HG03045 (cell line): Measurements from ENCODE around the gene ESR2.
"Not testable (repeated sequence)": the region's sequence is repeated elsewhere in the genome, so short reads cannot be mapped to it uniquely, and the experiment has no call there.

Experiments used
- ATAC-seq: cut with Tn5 transposase; IDR thresholded peaks from one replicate; pipeline ENCODE4 v1.9.1; 2021; ENCODE audit warnings: mild to moderate bottlenecking, moderate library complexity; ENCODE audit not compliant: unreplicated experiment

Gene ESR2

DNA sequence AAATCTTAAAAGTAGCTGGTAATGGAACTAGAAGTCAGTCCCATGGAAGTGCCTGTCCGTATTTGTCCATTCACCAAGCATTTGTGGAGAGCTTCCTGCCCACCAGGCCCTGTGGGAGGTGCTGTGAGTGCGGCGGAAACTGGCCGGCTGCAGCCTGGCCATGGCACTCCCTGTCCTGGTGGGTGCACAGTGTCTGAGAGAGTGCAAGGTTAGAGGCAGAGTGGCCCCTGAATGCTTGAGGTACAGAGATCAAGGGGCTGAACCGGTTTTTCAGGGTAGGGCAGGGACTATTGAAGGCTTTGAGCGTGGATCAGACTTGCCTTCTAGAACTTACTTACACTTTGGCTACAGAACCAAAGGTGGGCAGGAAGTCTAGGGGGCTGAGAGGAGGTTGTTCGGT lies 92.9 kb downstream of the ESR2 start:
- ATAC-seq = no peak

- ATAC-seq = no peak
Observed at GRCh38 chr14:64200170-64200569, 94.0 kb downstream of the ESR2 start.

DNA sequence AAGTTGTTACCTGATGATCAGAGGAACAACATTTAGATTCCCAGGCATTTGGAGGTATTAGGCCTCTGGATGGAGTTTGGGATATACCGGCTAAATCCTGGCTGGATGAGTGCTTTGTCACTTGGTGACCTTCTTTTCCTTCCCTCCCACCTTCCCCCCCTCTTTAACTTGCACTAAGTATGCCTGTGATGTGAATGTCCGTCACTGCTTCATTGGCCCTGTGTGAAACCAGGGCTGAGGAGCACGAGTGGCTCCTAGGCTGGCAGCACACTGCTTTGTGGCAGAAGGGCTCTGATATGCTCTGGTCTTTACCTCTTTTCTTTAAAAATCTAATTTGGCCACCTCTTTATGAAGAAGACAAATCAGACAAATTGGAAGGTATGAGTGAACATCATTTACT lies 95.7 kb downstream of the ESR2 start:
- ATAC-seq = no peak

DNA sequence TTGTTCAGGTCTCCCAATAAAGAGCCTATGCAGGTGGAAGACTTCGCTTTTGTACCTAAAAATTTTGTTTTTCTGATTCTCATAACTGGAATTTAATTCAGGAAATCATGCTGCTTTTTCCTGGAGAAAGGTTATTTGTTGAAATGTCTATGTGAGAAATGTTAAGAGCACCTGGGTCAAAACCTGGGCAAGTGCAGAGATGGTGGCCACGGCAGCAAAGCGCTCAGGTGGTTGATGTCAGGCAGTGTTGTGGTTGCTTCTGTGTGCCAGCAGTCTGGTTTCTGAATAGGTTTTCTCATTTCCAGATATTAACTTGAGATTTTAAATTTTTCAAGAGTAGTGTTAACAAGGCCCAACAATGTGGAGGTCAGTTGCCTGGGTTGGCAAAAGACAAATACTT lies 96.2 kb downstream of the ESR2 start:
- no peak for ATAC-seq

GRCh38 chr14:64196814-64197411 lies 97.3 kb downstream of the ESR2 start:
- ATAC-seq = no peak

DNA sequence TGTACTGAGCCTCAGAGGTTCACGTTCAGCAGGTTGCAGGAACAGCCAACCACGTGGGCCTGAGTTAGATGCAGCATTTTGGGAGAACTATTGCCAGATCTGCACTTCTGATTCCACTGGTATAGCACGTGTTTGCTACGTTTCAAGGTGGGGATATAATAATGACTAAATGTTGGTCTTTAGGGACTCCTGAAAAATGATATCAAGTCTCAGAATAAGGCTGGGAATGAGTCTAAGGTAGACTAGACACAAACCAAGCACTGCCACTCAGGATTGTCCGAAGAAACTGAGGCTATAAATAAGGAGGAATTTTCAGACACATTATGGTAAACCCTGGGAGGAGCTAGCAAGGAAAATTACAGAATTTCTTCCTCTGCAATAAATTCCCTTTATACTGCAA lies 98.1 kb downstream of the ESR2 start:
- ATAC-seq = no peak

DNA sequence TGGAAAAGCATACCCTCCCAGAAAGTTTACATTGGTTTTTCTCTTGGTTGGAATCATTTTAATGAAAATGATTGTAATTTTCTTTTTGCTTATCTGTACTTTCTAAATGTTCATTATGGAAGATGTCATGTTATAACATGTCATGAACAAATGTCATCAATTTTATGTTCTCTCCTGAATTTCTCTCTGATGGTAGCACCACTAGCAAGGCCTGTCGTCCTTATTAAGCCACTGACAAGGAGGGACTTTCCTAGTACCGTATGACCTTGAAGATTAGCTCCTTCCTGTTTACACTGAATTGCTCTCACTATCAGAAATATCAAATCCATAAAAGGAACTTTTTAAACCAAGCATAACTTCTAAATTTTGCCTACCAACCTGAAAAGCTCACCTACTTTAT lies 99.0 kb downstream of the ESR2 start:
- ATAC-seq = no peak

- ATAC-seq = no peak
Observed at GRCh38 chr14:64194404-64194803, 99.8 kb downstream of the ESR2 start.

DNA sequence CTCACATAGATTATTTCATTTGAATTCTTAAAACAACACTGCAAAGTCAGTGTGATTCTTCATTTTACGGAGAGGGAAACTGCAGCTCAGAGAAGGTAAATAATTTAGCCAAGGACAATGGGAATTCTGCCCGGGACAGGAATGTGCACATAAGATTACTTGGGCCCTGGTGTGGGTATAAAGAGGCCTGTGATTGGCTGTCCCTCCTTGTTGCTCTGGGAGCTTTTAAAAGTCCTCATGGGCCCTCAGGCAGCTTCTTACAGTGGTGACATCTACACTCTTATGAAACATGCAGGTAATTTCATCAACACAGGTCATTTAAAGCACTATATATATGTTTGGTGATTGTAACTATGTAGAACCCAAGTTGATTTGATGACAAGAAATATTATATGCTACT lies 100.3 kb downstream of the ESR2 start:
- ATAC-seq = no peak

GRCh38 chr14:64191756-64192155 lies 102.4 kb downstream of the ESR2 start:
- no peak for ATAC-seq

DNA sequence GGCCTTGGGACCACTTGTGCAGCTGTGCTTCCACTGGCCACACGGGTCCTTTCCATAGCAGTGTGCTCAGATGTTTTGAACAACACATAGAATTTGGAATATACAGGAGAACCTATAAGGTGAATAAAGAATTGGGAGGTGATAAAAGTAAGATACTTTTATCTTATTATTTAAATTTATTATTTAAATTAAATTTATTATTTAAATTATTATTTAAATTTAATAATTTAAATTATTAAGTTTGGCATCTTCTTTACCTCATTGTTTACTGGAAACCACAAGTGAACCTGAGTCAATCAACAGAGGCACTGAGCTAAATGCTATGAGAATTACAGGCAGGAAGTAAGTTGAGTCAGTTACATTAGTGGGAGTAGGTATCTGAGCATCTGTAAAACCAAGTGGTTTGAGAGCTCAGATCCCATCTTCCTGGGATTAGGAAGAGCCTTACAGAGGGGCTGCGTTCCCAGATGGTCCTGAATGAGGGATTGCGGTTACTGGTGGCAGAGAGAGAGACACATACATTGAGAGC lies 103.1 kb downstream of the ESR2 start:
- ATAC-seq = no peak

- ATAC-seq = no peak
Observed at GRCh38 chr14:64187331-64187730, 106.8 kb downstream of the ESR2 start.

- ATAC-seq = no peak
Observed at GRCh38 chr14:64186231-64187129, 107.7 kb downstream of the ESR2 start.

DNA sequence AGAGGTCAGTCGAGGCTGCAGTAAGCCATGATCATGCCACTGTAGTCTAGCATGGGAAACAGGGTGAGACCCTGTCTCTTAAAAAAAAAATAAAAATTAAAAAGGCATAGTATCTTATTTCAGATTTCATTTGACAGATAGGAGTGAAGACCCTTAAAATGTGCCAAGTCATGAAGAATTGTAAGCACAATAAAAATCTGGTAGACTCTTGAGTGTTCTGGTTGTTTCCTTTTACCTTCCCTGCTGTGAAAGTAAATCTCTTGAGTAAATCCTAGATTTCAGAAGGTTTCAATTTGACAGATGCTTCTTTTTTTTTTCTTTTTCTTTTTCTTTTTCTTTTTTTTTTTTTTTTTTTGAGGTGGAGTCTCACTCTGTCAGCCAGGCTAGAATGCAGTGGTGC lies 109.0 kb downstream of the ESR2 start:
- ATAC-seq = no peak

DNA sequence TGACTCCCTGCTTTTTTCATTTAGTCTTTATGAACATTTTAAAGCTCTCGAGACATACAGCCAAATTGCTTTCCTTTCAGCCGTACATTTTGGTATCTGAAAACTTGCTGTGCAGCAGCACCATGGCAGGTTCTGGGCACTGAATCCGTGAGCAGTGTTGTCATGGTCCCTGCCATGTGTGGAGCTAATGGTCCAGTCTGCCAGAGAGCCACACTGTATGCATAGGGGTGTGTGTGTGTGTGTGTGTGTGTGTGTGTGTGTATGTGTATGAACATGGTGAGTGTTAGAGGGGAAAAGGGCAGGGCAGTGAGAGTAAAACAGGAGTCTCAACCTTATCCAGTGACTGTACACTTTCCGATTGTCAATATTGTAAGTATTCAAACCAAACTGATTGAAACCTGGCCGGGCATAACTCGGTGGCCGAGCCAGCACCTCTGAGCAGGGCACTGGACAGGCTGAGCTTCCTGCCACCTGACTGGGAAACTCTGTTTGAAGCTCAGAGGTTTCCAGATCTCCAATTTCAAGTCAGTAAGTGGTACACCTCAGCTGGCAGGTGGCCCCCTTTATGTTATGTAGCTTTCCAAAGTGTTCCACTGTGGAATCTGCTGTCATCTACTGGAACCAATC lies 110.0 kb downstream of the ESR2 start:
- ATAC-seq = no peak

- not testable (repeated sequence) for ATAC-seq
Observed at GRCh38 chr14:64182908-64183307, 111.3 kb downstream of the ESR2 start.

- ATAC-seq = no peak
Observed at GRCh38 chr14:64178814-64179213, 115.4 kb downstream of the ESR2 start.

- no peak for ATAC-seq
Observed at GRCh38 chr14:64176330-64176729, 117.8 kb downstream of the ESR2 start.

DNA sequence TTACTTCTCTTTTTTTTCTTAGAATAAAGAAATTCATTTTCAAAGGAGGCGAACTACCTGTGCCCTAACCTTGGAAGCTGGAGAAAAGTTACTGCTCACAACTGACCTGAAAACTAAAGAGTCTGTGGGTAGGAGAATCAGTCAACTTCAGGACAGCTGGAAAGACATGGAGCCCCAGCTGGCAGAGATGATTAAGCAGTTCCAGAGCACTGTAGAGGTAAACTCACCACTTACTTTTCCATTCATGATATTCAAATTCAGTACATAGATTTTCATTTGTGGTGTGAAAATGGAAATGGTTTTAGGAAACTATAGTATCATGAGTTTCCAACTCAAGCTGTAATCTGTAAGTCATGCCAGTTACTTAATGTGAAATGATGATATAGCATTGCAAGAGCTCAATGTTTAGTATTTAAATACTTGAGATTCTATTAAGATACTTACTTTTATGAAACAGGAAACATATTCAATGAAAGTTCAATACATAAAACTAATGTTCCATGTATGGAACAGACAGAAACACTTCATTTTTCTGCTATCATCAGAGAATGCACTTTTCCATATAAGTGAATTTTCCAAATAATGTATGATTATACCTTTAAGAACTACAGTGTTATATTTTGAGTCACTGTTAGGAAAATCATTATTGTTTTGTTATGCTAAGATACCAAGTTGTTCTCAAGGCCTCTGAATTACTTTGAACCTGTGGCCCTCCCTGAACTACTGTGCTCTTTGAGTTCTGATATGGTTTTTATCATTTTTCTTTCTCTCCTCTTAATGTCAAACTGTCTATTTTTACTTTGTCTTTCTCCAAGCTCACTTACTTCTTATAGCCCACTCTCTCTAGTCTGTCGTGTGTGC lies 119.0 kb downstream of the ESR2 start:
- no peak for ATAC-seq

GRCh38 chr14:64170181-64170580 lies 124.0 kb downstream of the ESR2 start:
- ATAC-seq = no peak

DNA sequence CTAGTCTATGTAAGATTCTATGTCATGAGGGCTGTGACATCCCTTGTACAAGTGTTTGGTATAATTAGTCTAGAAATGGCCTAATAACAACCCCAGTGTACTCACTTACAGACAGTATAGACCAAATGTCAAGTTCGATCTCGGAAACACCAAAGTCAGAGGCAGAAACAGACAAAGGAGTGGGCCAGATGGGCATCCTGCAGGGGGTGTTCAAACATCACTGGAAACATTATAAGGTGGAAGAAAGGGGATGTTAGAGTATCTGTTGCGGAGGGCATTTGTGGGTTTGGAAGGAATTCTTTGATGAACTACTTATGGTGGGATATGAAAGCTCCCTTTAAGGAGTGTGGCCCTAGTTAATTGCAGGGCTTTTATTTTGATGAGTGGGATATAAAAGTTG lies 134.6 kb downstream of the ESR2 start:
- ATAC-seq = no peak
